Body of pancreas (tissue), 4 donors: Measurements from ENCODE around the gene SESN2. TPM values are rescaled to one million over a fixed set of nuclear protein-coding genes. Genes with fewer than 3 reads are reported as not detected.

Source experiments
- ATAC-seq: fragments of 150-250 bp; one replicate; pipeline ENCODE4 v1.9.1; 2016
- DNase-seq, 4 donors: peaks; one replicate each; pipeline ENCODE4 v3.0.0-alpha.2; 2019
- H3K27ac ChIP-seq, 4 donors: fragments of 200-600 bp; sonication (generic); 1 replicate in 3 of 4; 2 replicates in 1 of 4; pipeline versions ENCODE4 v1.5.1 to v1.6.1; 2016 to 2019; ENCODE audit warnings: mild to moderate bottlenecking in 1 of 4, mixed read lengths in 1 of 4, moderate library complexity in 1 of 4
- H3K27me3 ChIP-seq, 2 donors: fragments of 200-600 bp; sonication (generic); one replicate each; pipeline ENCODE4 v1.6.0; 2016; ENCODE audit warnings: mild to moderate bottlenecking in 1 of 2
- H3K36me3 ChIP-seq, 2 donors: fragments of 200-600 bp; sonication (generic); replicated peaks in 1 of 2; 2 replicates each; pipeline ENCODE4 v1.5.1; 2016; ENCODE audit warnings: low read depth in 2 of 2; ENCODE audit not compliant: insufficient read depth in 1 of 2
- H3K4me1 ChIP-seq: fragments of 200-600 bp; sonication (generic); one replicate; pipeline ENCODE4 v1.6.0; 2016
- H3K4me3 ChIP-seq, 2 donors: fragments of 200-600 bp; sonication (generic); 1 replicate in 1 of 2; 2 replicates in 1 of 2; pipeline ENCODE4 v1.5.1; 2016 to 2019
- H3K9me3 ChIP-seq, 3 donors: fragments of 200-600 bp; sonication (generic); 1 replicate in 2 of 3; 2 replicates in 1 of 3; pipeline ENCODE4 v1.5.1; 2016
- POLR2A ChIP-seq, 3 donors: fragments of 450-650 bp; IDR thresholded peaks; one replicate each; pipeline ENCODE4 v1.6.1; 2016; ENCODE audit warnings: antibody characterized with exemption in 3 of 3, mild to moderate bottlenecking in 2 of 3
- WGBS, 2 donors: methylation state at CpG; one replicate each; pipeline ENCODE4 v1.1.5; 2017; 5-methylcytosine and 5-hydroxymethylcytosine counted together
- intact Hi-C: fragments of 100-400 bp; cut with DNase I; formaldehyde crosslinking; loops from one replicate; pipeline ENCODE4 v1.15.1; 2023
- total RNA-seq, 2 donors: library from RNA; depleted of rRNA; stranded (reverse); fragments of >200 nt; gene quantifications; one replicate each; pipeline ENCODE4 v1.1.0, GENCODE V29; 2016
- TF ChIP-seq, protein P1 (sequence below), 7 experiments: fragments of 450-650 bp in 4 of 7; fragments of 200-600 bp in 3 of 7; sonication (generic) in 3 of 7; IDR thresholded peaks; one replicate each; pipeline ENCODE4 v1.5.1; 2016 to 2019; ENCODE audit warnings: antibody characterized with exemption in 7 of 7

SESN2 gene
- total RNA-seq, 2 donors from 2014 or later, result 8.2 to 12.5 TPM

DNA sequence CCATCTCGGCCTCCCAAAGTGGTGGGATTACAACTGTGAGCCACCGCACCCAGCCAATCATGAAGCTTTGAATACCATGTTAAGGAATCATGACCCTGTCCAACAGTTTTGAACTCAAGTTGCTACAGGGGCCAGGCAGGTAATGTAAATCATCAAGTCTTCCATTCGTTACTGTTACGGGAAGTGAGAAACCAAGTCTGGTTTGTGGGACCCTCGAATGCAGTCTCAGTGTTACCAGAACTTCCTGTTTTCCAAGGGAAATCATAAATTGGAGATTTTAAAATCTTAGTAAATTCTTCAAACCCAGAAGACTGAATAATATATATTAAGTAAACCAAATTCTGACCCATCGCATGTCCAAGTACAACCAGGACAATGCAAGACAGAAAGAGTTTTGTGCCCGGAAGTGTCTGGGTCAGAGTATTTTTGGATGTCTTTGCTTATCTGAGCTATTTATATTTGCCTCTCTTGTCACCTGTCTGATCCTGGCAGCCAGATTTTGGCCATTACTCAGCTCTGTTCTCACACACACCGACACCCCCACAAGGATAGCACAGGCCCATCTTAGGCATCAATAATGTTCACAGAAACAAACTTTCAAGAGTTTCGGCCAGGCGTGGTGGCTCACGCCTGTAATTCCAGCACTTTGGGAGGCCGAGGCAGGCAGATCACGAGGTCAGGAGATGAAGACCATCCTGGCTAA lies 14.6 kb upstream of the SESN2 start:
- H3K27ac ChIP-seq, result peak overlapping the region; percentile 73 to 90 (median 74)
- no peak overlapping the region for H3K4me3 ChIP-seq
- no peak for DNase-seq
- H3K9me3 ChIP-seq, result no peaks in the 10 kb centered on the region
- peaks cover 63% of the 10 kb centered on the region for H3K4me1 ChIP-seq
- WGBS, 2 donors, result 61 to 67% methylated on average over 13 of the region's 13 CpGs
- intact Hi-C loops, result loop anchor here (10.0 kb wide), 1 partner anchor 260 kb away; the partner anchor contains the start of gene RCC1
- no peak for TF ChIP-seq POLR2A (IDR thresholded peaks at IDR 0.05)
- no peak for ATAC-seq
- H3K36me3 ChIP-seq, result no peaks in the 10 kb centered on the region
- no peaks in the 10 kb centered on the region for H3K27me3 ChIP-seq

GRCh38 chr1:28246427-28246832 lies 12.9 kb upstream of the SESN2 start:
- WGBS, 2 donors, result 1 to 4% methylated on average over 11 of the region's 11 CpGs
- intact Hi-C loops, result loop anchor here (10.0 kb wide), 1 partner anchor 258 kb away; the partner anchor contains the start of gene RCC1
- no peaks in the 10 kb centered on the region for H3K27me3 ChIP-seq
- peak overlapping the region in 1 of 2 donors; percentile 32 for H3K4me3 ChIP-seq
- H3K9me3 ChIP-seq, result no peaks in the 10 kb centered on the region
- peak in 2 of 4 donors; percentile 43 to 68 for DNase-seq
- no peak for TF ChIP-seq POLR2A (IDR thresholded peaks at IDR 0.05)
- TF ChIP-seq, protein P1, sequence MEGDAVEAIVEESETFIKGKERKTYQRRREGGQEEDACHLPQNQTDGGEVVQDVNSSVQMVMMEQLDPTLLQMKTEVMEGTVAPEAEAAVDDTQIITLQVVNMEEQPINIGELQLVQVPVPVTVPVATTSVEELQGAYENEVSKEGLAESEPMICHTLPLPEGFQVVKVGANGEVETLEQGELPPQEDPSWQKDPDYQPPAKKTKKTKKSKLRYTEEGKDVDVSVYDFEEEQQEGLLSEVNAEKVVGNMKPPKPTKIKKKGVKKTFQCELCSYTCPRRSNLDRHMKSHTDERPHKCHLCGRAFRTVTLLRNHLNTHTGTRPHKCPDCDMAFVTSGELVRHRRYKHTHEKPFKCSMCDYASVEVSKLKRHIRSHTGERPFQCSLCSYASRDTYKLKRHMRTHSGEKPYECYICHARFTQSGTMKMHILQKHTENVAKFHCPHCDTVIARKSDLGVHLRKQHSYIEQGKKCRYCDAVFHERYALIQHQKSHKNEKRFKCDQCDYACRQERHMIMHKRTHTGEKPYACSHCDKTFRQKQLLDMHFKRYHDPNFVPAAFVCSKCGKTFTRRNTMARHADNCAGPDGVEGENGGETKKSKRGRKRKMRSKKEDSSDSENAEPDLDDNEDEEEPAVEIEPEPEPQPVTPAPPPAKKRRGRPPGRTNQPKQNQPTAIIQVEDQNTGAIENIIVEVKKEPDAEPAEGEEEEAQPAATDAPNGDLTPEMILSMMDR (IDR thresholded peaks at IDR 0.05), result no peak
- no peaks in the 10 kb centered on the region for H3K36me3 ChIP-seq
- H3K4me1 ChIP-seq, result peaks cover 71% of the 10 kb centered on the region
- ATAC-seq, result no peak
- H3K27ac ChIP-seq, result peak overlapping the region; percentile 59 to 90 (median 85)

DNA sequence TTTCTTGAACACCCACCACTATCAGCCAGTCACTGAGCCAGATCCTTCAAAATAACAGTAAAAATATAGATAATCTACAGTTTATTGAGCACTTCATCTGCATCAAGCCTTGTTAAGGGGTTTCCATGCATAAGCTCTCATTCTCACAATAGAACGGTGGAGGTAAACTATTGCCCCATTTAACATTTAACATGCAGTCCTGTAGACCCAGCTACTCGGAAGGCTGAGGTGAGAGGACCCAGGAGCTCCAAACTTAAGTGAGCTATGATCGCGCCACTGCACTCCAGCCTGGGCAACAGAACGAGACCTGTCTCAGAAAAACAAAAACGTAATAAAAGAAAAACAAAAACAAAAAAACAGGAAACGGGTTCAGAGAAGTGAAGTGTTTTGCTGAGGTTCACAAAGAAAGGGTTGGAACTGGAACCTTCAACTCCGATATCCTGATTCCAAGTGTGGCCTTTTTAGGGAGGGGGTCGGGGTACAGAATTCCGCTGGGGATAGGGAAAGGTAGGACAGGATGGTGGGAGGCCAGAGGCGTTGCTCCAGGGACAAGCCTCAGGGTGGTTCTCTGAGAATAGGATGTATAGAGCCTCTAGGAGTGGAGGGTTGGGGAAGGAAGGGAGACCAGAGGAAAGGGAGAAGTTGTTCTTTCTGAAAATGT lies 11.6 kb upstream of the SESN2 start:
- Histone ChIP-seq H3K9me3 (no peaks in the 10 kb centered on the region), H3K36me3 (no peaks in the 10 kb centered on the region), H3K4me1 (peaks cover 67% of the 10 kb centered on the region), H3K27ac (peak overlapping the region; percentile 73 to 90 (median 85)), H3K27me3 (no peaks in the 10 kb centered on the region), H3K4me3 (no peak overlapping the region)
- no peak for TF ChIP-seq POLR2A (IDR thresholded peaks at IDR 0.05)
- TF ChIP-seq, protein P1 (IDR thresholded peaks at IDR 0.05), result no peak
- ATAC-seq (no peak), DNase-seq (no peak)
- intact Hi-C loops, result loop anchor here (10.0 kb wide), 1 partner anchor 257 kb away; the partner anchor contains the start of gene RCC1
- WGBS, 2 donors, result 37 to 51% methylated on average over 11 of the region's 11 CpGs

GRCh38 chr1:28248273-28249012 lies 10.9 kb upstream of the SESN2 start:
- TF ChIP-seq, protein P1 (IDR thresholded peaks at IDR 0.05), result peak; percentile 75 to 93 (median 88)
- TF ChIP-seq POLR2A (IDR thresholded peaks at IDR 0.05), result no peak
- intact Hi-C loops, result loop anchor here (10.0 kb wide), 1 partner anchor 256 kb away; the partner anchor contains the start of gene RCC1
- Histone ChIP-seq H3K4me1 (peaks cover 60% of the 10 kb centered on the region), H3K27ac (peak overlapping the region; percentile 73 to 90 (median 85)), H3K4me3 (no peak overlapping the region), H3K9me3 (no peaks in the 10 kb centered on the region), H3K27me3 (no peaks in the 10 kb centered on the region), H3K36me3 (no peaks in the 10 kb centered on the region)
- WGBS, 2 donors, result 2% methylated on average over 12 of the region's 12 CpGs
- peak; percentile 81 to 88 (median 86) for DNase-seq
- ATAC-seq, result peak; percentile 39
